ENCODE data around the gene SLC5A9.
"Not testable (repeated sequence)": the region's sequence is repeated elsewhere in the genome, so short reads cannot be mapped to it uniquely, and the experiment has no call there.

The SLC5A9 gene

DNA sequence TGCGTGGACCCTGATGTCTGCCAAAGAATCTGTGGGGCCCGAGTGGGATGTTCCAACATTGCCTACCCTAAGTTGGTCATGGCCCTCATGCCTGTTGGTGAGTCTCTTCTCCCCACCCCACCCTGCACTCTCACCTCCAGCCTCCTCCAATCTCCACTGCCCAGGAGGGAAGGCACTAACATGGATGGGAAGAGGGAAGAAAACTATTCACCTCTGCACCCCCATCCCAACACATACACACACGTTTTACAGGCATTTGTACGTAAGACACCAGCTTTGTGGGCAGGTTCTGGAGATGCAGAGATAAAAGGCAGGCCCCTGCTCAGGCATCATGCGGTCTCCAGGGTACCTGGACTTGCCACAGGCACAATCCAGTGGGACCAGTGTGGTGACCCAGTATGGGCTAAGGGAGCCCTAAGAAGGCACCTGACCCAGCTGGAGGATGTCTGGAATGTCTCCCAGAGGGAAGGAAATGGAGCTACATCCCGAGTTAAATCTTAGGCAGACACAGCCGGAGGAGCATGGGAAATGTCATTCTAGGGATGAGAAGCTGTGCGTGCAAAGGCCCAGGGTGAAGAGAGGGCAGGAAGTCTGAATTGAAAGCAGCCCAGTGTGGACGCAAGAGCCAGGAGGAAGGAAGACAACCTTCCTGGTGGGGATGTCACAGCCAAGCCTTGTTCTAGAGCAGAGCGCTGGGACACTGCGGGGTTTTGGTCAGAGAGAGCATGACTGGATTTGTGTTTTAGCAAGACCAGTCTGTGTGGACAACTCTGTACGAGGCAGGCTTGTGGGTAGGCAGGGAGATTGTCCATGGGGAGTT, 11.4 kb downstream of the SLC5A9 start:
- in situ Hi-C loops (cut with MboI; ENCODE audit: low sequenced_read_pairs) = no loop called here

DNA sequence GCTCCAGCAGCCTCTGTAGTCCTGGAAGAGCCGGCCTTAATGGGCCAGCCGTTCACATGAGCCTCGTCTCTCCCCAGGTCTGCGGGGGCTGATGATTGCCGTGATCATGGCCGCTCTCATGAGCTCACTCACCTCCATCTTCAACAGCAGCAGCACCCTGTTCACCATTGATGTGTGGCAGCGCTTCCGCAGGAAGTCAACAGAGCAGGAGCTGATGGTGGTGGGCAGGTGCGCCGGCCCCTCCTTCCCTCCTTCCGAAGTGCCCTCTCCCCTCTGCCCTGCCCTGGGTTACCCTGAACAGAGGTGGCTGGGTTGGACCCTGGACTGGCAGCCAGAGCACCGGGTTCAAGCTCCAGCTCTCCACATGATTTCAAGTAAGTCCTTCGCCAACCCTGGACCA, 13.1 kb downstream of the SLC5A9 start:
- in situ Hi-C loops (cut with MboI; ENCODE audit: low sequenced_read_pairs) = no loop called here

DNA sequence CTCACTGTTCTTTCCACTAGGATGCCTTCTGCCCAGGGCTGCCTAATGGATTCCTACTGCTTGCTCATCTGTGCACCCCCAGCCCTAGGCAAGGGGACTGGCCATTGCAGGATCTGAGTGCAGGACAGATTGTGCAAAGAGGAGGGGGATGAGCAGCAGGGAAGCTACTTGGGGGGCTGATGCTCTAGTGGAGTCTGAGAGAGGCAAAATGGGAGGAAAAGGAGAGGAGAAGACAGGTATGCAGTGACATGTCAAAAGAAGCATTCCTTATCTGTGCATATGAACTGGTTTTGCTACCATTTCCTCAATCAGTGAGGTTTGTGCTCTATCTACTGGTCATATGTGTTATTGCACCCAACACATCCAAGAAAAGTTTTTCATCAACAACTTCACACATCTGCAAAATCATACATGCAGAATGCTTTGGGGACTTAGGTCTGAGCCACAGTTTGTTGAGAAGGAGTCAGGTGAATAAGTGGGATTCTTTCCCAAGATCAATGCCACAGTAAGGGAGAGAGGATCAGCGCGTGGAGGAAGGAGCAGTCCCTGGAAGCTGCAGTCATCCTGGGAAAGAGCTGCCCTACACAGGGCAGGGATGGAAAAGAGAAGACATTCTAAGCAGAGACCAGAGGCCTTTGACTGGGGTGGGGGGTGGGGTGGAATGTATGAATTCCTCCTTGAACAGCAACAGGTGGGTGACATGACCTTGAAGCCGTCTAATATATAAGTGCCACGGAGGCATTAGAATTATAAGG, 14.4 kb downstream of the SLC5A9 start:
- in situ Hi-C loops (cut with MboI; ENCODE audit: low sequenced_read_pairs) = no loop called here

DNA sequence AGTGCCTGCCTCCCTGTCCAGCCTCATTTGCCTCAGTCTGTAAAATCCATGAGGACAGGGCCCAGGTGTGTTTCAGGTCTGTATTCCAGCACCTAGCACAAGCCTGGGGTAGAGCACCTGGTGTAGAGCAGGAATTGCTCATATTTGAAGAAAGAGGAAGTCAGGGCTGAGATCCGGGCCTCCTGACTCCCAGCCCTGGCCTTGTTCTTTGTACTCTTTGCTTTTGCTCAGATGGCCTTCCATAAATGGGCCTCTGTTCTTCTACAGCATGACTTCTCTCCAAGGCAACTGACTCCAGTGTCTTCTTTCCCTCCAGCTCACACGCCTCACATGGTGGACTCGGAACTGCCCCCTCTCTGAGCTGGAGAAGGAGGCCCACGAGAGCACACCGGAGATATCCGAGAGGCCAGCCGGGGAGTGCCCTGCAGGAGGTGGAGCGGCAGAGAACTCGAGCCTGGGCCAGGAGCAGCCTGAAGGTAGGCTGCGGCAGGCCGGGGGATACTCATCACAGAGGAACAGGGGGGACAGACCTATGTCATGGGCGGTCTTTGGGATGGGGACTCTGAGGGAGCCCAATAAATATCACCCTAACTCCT, 19.7 kb downstream of the SLC5A9 start:
- in situ Hi-C loops (cut with MboI; ENCODE audit: low sequenced_read_pairs) = no loop called here

DNA sequence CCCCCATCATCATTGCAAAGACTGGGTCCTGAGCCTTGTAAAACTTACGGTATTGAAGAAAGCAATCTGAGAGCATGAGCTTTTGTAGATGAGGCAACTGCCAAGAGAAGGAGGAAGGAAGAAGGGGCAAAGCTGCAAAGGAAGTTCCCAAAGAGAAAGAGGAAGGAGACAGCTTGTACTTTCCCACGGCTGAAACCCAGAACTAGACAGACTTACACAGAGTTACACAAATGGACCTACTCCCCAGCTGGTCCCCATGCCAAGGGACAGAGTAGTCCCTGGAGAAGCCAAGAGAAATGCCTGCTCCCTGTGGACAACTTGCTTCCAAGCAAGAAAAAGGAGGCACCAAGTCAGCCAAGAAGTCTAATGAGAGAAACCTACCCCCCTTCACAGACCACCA, 22.6 kb downstream of the SLC5A9 start:
- in situ Hi-C loops (cut with MboI; ENCODE audit: low sequenced_read_pairs) = no loop called here

DNA sequence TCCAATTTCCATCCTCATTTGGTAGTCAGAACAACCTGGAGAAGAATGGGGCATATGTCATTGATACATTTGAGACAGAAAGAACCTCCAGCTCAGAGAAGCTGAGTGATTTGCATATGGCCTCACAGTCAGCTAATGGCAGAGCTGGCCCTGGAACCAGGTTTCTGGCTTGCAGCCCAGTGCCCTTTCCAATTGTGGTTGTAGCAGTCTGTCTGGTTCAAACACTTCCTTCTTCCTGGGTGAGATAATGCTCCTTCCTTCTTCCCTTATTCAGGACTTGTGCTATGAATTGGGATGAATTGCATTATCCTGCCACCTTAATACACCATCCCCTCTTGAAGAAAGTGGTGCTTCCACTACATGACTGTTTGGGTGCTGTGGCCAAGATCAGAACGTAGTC, 24.2 kb downstream of the SLC5A9 start:
- in situ Hi-C loops (cut with MboI; ENCODE audit: low sequenced_read_pairs) = no loop called here

DNA sequence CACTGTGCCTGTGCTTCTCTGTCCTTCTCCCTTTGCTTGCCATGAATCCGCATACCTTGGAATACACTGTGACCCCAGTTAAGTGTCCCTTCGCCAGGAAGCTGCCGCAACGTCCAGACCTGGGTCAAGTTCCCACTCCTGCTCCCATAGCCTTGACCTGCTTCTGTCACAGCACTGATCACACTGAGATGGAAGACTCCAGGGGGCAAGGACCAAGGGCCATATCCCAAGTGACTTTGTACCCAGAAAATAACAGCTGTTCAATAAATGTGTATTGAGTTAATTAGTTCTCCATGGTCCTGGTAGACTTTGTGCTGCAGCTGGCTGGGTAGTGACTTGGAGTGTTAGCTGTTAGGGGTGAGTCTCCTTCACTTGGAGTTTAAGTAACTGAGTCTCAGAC, 25.8 kb downstream of the SLC5A9 start:
- in situ Hi-C loops (cut with MboI; ENCODE audit: low sequenced_read_pairs) = no loop called here

DNA sequence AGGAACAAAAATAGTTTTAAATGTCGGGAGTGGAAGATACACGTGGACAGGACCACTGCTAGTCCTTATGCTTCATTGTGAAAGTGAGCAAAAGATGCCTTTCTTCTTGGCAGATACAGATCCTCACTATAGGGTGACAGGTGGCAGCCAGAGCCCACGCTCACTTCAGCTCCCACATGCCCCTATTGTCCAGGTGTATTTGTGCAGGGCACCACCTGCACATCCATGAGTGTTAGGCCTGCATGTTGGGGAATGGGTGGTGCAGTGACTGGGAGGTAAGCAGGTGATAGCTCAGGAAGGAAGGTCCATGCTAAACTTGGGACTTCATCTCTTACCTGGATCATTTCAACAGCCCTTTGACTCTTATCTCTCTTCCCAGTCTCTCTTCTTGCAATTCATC, 27.4 kb downstream of the SLC5A9 start:
- in situ Hi-C loops (cut with MboI; ENCODE audit: low sequenced_read_pairs) = no loop called here

DNA sequence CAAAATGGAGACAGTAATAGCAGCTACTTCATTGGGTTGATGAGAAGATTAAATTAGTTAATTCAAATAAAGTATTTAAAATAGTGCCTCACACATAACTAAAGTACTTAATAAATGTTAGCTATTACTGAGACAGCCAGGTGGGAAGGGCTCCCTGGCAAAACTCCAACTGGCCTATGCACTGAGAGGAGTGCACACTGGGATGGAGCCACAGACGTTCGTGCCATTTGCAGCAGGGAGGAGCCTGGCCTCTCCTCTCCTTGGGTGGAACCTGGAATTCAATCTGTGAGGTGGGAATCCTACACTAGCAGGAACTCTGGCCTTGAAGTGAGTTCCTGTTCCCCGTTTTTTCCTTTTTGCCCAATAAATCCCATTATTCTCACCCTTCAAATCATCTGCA, 28.1 kb downstream of the SLC5A9 start:
- in situ Hi-C loops (cut with MboI; ENCODE audit: low sequenced_read_pairs) = no loop called here

DNA sequence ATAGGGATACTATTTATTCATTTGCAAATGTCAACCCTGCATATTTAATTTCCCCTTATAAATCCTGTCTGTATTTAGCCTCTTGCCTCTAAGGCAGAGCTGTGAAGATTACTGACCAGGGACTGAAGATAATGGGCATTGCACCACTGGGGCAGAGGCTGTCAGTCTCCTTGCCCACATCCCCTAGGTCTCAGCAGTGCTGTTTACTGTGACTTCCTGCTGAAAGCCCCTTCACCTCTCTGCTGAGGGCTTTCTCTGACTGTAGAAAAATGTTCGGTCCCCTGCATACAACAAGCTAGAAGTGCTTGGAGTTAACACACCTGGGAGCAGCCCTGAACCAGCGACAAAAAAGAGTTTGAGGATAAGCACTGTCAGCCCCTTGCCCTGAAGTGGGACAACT, 28.8 kb downstream of the SLC5A9 start:
- in situ Hi-C loops (cut with MboI; ENCODE audit: low sequenced_read_pairs) = no loop called here

DNA sequence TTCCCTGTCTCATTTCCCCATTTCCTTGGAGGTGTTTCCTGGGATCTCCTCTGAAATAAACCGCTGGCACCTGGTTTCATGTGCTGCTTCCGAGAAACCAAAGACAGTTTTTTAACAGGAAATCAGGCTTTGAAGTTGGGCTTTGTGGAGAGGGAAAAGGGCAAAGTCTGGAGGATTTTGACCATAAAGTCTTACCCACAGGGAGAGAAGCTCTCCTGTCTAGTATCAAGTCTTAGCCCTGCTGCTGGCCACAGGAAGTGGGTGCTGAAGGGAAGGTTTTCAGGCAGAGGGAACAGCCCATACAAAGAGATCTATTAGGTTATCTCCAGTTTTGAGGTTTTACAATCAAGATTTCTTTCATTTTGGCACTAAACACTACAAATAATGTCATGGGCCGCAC, 29.3 kb downstream of the SLC5A9 start:
- in situ Hi-C loops (cut with MboI; ENCODE audit: low sequenced_read_pairs) = no loop called here

DNA sequence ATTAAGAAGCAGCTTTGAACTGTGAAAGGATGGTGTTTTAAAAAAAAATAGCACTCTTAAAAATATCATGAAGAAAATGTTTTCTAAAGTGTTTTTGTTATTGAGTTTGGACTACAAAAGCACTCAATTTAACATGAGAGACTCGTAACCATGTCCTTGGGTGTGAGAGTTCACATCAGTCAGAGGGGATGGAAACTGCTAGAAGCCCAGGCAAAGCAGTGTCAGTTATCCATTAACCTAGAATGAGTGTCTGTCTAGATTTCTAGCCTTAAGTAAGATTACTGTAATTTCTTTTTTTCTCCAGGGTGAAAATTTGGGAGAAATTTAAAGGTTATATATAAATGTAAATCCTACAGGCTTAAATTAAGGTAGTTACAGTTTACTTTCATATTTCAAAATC, 31.7 kb downstream of the SLC5A9 start:
- in situ Hi-C loops (cut with MboI; ENCODE audit: low sequenced_read_pairs) = no loop called here

DNA sequence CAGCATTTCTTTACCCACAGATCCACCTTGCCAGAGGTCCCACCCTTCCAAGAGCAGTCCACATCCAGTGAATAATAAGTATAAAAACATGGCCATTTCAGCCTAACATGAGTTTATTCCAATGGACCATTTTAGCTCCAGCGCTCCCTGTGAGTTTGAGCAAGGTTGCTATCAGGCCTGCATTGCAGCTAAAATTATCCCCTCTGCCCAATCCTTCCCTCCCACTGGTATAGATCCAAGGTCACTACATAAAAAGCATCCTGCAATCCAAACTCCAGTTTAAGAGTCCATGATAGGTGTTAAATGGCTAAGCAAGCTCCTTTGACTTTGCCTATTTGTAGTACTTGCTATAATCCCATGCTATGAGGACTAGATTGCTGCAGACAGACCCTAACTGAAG, 35.6 kb downstream of the SLC5A9 start:
- in situ Hi-C loops (cut with MboI; ENCODE audit: low sequenced_read_pairs) = no loop called here

DNA sequence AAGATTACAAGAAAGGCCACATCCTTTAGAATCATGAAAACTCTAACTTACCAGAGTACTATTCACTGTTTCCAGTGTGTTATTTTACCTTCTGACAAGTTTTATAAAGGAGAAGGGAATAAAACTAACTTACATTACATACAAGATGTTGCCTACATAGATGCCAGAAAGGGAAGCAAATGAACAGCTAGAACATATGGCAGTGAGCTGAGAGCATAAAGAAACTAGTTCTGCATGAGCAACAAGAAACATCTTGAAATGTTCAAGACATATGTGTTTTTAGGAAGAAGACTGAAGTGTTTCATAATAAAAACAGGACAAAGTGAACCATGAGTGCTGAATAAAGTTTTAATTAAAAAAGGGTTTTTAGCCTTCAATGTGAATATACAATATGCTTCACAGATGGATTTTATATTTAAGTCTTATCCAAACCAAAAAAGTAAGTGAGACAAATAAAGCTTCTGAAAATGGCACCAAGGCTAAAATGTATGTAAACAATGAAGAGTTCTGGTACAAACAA, 39.4 kb downstream of the SLC5A9 start:
- in situ Hi-C loops (cut with MboI; ENCODE audit: low sequenced_read_pairs) = no loop called here

DNA sequence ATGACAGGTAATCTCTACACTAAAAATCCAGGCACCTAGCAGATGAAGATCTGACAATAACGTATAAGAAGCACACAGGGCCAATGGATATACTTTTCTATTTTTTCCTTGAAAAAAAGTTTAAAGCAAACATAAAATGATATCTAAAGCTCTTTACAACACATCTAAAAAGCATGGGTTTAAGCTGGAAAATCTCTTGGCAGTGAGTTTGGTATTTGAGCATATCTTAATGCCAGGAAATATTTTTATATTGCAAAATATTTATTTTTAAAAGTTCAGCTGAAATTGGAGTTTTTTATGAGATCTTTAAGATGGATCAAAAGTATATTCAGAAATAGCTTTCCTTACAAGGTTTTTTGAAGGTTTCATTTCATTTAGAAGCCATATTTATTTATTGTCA, 40.5 kb downstream of the SLC5A9 start:
- in situ Hi-C loops (cut with MboI; ENCODE audit: low sequenced_read_pairs) = no loop called here

DNA sequence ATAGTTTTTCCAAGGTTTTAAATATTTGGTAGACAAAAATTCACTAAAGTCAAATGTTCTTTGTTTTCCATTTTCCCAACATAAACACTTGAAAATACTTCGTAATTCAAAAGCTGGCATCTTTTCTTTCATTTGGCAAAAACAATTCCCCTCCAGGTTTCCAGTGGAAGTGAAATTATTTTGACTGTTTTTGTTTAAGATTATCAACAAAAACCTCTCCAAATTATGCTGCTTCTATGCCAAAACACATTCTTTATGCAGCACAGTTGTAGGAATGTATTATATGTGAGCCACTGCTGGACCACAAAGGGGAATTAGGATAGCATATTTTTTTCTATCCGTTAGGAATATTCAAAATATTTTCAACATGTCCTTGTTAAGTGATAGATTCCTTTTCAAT, 44.1 kb downstream of the SLC5A9 start:
- in situ Hi-C loops (cut with MboI; ENCODE audit: low sequenced_read_pairs) = no loop called here

DNA sequence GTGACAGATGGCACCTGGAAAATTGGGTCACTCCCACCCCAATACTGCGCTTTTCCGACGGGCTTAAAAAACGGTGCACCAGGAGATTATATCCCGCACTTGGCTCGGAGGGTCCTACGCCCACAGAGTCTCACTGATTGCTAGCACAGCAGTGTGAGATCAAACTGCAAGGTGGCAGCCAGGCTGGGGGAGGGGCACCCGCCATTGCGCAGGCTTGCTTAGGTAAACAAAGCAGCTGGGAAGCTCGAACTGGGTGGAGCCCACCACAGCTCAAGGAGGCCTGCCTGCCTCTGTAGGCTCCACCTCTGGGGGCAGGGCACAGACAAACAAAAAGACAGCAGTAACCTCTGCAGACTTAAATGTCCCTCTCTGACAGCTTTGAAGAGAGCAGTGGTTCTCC, 54.9 kb downstream of the SLC5A9 start:
- in situ Hi-C loops (cut with MboI; ENCODE audit: low sequenced_read_pairs) = not testable (repeated sequence)

DNA sequence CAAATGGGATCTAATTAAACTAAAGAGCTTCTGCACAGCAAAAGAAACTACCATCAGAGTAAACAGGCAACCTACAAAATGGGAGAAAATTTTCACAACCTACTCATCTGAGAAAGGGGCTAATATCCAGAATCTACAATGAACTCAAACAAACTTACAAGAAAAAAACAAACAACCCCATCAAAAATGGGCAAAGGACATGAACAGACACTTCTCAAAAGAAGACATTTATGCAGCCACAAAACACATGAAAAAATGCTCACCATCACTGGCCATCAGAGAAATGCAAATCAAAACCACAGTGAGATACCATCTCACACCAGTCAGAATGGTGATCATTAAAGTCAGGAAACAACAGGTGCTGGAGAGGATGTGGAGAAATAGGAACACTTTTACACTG, 59.8 kb downstream of the SLC5A9 start:
- in situ Hi-C loops (cut with MboI; ENCODE audit: low sequenced_read_pairs) = not testable (repeated sequence)

DNA sequence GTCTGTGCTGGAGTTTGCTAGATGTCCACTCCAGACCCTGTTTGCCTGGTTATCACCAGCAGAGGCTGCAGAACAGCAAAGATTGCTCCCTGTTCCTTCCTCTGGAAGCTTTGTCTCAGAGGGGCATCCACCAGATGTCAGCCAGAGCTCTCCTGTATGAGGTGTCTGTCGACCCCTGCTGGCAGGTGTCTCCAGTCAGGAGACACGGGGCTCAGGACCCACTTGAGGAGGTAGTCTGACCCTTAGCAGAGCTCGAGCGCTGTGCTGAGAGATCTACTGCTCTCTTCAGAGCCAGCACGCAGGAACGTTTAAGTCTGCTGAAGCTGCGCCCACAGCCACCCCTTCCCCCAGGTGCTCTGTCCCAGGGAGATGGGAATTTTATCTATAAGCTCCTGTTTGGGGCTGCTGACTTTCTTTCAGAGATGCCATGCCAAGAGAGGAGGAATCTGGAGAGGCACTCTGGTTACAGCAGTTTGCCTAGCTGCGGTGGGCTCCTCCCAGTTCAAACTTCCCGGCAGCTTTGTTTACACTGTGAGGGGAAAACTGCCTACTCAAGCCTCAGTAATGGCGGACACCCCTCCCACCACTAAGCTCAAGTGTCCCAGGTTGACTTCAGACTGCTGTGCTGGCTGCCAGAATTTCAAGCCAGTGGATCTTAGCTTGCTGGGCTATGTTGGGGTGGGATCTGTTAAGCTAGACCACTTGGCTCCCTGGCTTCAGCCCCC, 62.3 kb downstream of the SLC5A9 start:
- in situ Hi-C loops (cut with MboI; ENCODE audit: low sequenced_read_pairs) = not testable (repeated sequence)

DNA sequence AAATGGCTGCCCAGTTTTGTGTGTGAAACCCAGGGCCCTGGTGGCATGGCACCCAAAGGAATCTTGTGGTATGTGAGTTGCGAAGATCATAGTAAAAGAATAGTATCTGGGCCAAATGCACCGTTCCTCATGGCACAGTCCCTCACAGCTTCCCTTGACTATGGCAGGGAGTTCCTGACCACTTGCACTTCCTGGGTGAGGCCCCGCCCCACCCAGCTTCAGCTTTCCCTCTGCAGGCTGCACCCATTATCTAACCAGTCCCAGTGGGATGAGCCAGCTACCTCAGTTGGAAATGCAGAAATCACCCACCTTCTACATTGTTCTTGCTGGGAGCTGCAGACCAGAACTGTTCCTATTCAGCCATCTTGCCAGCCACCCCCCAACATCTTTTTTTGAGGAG, 63.0 kb downstream of the SLC5A9 start:
- in situ Hi-C loops (cut with MboI; ENCODE audit: low sequenced_read_pairs) = no loop called here

DNA sequence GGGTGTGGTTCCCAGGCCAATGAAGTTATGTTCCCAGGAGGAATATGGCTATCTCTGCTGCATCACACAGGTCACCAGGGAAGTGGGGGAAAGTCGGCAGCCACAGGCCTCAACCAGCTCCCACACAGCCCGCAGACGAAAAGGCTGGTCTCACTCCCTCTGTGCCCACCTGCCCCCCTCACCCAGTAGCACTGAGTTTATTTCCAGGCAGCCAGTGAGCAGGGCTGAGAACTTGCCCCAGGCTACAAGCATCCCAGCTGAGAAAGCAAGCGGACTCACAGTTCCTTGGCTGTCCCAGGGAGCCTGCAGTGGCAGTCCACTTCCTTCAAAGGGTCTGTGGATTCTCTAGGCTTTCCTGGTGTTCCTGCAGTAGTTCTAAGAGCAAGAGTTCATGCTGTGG, 68.9 kb downstream of the SLC5A9 start:
- in situ Hi-C loops (cut with MboI; ENCODE audit: low sequenced_read_pairs) = no loop called here
